Liver (tissue), 9 donors: Measurements from ENCODE around the gene ZNF555. TPM values are rescaled to one million over a fixed set of nuclear protein-coding genes. Genes with fewer than 3 reads are reported as not detected.
"Not testable (repeated sequence)": the region's sequence is repeated elsewhere in the genome, so short reads cannot be mapped to it uniquely, and the experiment has no call there.

Experiments used
- DNase-seq: peaks from one replicate; pipeline ENCODE4 v3.0.0-alpha.2; 2017; ENCODE audit warnings: low spot score
- H3K27ac ChIP-seq, 2 donors: one replicate each; pipeline ENCODE4 v1.7.0; 2013; ENCODE audit warnings: inconsistent platforms in 2 of 2, low read length in 2 of 2, control low read depth in 1 of 2, low read depth in 1 of 2, mild to moderate bottlenecking in 1 of 2
- H3K27me3 ChIP-seq, 4 donors: one replicate each; pipeline versions ENCODE4 v1.6.1 to v1.7.0; 2013; ENCODE audit warnings: low read length in 3 of 4, inconsistent platforms in 1 of 4, mild to moderate bottlenecking in 1 of 4, moderate library complexity in 1 of 4; ENCODE audit not compliant: control insufficient read depth in 4 of 4, insufficient read depth in 4 of 4
- H3K36me3 ChIP-seq, 4 donors: one replicate each; pipeline versions ENCODE4 v1.6.1 to v1.7.0; 2013; ENCODE audit warnings: low read length in 3 of 4, mild to moderate bottlenecking in 3 of 4, low read depth in 1 of 4, moderate library complexity in 1 of 4; ENCODE audit not compliant: control insufficient read depth in 4 of 4, insufficient read depth in 3 of 4
- H3K4me1 ChIP-seq, 4 donors: one replicate each; pipeline versions ENCODE4 v1.6.1 to v1.7.0; 2013; ENCODE audit warnings: low read length in 3 of 4, mild to moderate bottlenecking in 3 of 4, moderate library complexity in 1 of 4; ENCODE audit not compliant: control insufficient read depth in 4 of 4, insufficient read depth in 4 of 4
- H3K4me3 ChIP-seq, 3 donors: one replicate each; pipeline versions ENCODE4 v1.6.1 to v1.7.0; 2013; ENCODE audit warnings: low read length in 3 of 3, control low read depth in 1 of 3, low read depth in 1 of 3, mild to moderate bottlenecking in 1 of 3
- H3K9ac ChIP-seq, 2 donors: one replicate each; pipeline ENCODE4 v1.7.0; 2013; ENCODE audit warnings: low read length in 2 of 2, mild to moderate bottlenecking in 2 of 2, moderate library complexity in 2 of 2, control low read depth in 1 of 2, low read depth in 1 of 2
- H3K9me3 ChIP-seq, 4 donors: one replicate each; pipeline versions ENCODE4 v1.6.1 to v1.7.0; 2013; ENCODE audit warnings: low read length in 3 of 4; ENCODE audit not compliant: control insufficient read depth in 4 of 4
- ATF3 ChIP-seq: IDR thresholded peaks from 2 replicates; pipeline ENCODE4 v1.6.1; 2016; ENCODE audit warnings: antibody characterized with exemption
- CTCF ChIP-seq: fragments of 150-350 bp; IDR thresholded peaks from 2 replicates; pipeline ENCODE4 v1.5.1; 2017; ENCODE audit warnings: improper control_type of control experiment, low read depth, low read length; ENCODE audit not compliant: missing input control
- EGR1 ChIP-seq, 2 donors: IDR thresholded peaks; 2 replicates each; pipeline ENCODE4 v1.6.1; 2016 to 2018; ENCODE audit warnings: antibody characterized with exemption in 2 of 2, low read depth in 2 of 2
- FOXA2 ChIP-seq: IDR thresholded peaks from 2 replicates; pipeline ENCODE4 v1.6.1; 2016; ENCODE audit warnings: antibody characterized with exemption
- HNF4G ChIP-seq: IDR thresholded peaks from 2 replicates; pipeline ENCODE4 v1.6.1; 2016; ENCODE audit warnings: antibody characterized with exemption
- NR2F2 ChIP-seq: IDR thresholded peaks from 2 replicates; pipeline ENCODE4 v1.6.1; 2016; ENCODE audit warnings: antibody characterized with exemption
- RAD21 ChIP-seq, 2 donors: IDR thresholded peaks; 2 replicates each; pipeline ENCODE4 v1.6.1; 2016; ENCODE audit warnings: antibody characterized with exemption in 2 of 2, mild to moderate bottlenecking in 2 of 2
- REST ChIP-seq: IDR thresholded peaks from 2 replicates; pipeline ENCODE4 v1.6.1; 2016; ENCODE audit warnings: antibody characterized with exemption, mild to moderate bottlenecking
- RXRA ChIP-seq, 2 donors: IDR thresholded peaks; 2 replicates each; pipeline ENCODE4 v1.6.1; 2017 to 2018; ENCODE audit warnings: antibody characterized with exemption in 2 of 2, mild to moderate bottlenecking in 1 of 2
- SP1 ChIP-seq: IDR thresholded peaks from 2 replicates; pipeline ENCODE4 v1.6.1; 2018; ENCODE audit warnings: antibody characterized with exemption, mild to moderate bottlenecking
- ZBTB33 ChIP-seq: IDR thresholded peaks from 2 replicates; pipeline ENCODE4 v1.6.1; 2016; ENCODE audit warnings: antibody characterized with exemption
- WGBS: extraction: QIAGEN DNeasy Blood & Tissue Kit; methylation state at CpG from one replicate; pipeline ENCODE4 v1.1.7; 2013; 5-methylcytosine and 5-hydroxymethylcytosine counted together
- polyA plus RNA-seq, 2 donors: library from polyadenylated mRNA; stranded (reverse) in 1 of 2; unstranded in 1 of 2; fragments of 200-250 nt in 1 of 2; fragments of >200 nt in 1 of 2; fragmentation: Nextera tagmentation in 1 of 2; extraction: Ambion mirVana in 1 of 2; gene quantifications; one replicate each; pipeline versions ENCODE4 v1.2.1 to v1.2.3, GENCODE V29; 2013 to 2015
- total RNA-seq, 2 donors: library from RNA; depleted of rRNA; stranded (reverse); fragments of >200 nt; gene quantifications; one replicate each; pipeline ENCODE4 v1.2.3, GENCODE V29; 2014
- donor health status: healthy.
- donor health status: healthy.
- donor health status: healthy.
- donor health status: healthy.
- donor health status: healthy.

The ZNF555 gene
- total and polyA plus RNA-seq, 4 donors, result 1.3 to 2.8 (median 2.2) TPM

- no peaks in the 10 kb centered on the region for H3K27me3 ChIP-seq
- H3K4me3 ChIP-seq, result no peak overlapping the region
- no peak overlapping the region for H3K9ac ChIP-seq
- no peaks in the 10 kb centered on the region for H3K9me3 ChIP-seq
- TF ChIP-seq ZBTB33 (no peak), CTCF (peak; percentile 71), SP1 (no peak), HNF4G (no peak), NR2F2 (no peak), EGR1 (IDR thresholded peaks at IDR 0.05; ENCODE audit: low read depth in 2 of 2) (no peak), RXRA (IDR thresholded peaks at IDR 0.05) (peak in 1 of 2 donors; percentile 9), FOXA2 (no peak), RAD21 (IDR thresholded peaks at IDR 0.05) (peak; percentile 80 to 86), REST (no peak)
- no peak overlapping the region for H3K27ac ChIP-seq
- 30% methylated on average over 9 of the region's 9 CpGs for WGBS
- DNase-seq, result no peak
- H3K36me3 ChIP-seq, result no peaks in the 10 kb centered on the region
- no peaks in the 10 kb centered on the region for H3K4me1 ChIP-seq
These were observed 46.2 kb downstream of the ZNF555 start for GRCh38 chr19:2887391-2887914.

GRCh38 chr19:2888731-2889224 is 47.5 kb downstream of the ZNF555 start:
- no peak overlapping the region for H3K9ac ChIP-seq
- DNase-seq, result no peak

GRCh38 chr19:2890531-2890930 is 49.3 kb downstream of the ZNF555 start:
- not testable (repeated sequence) for H3K27me3 ChIP-seq, H3K4me3 ChIP-seq, H3K9me3 ChIP-seq, H3K4me1 ChIP-seq, H3K9ac ChIP-seq, H3K36me3 ChIP-seq, H3K27ac ChIP-seq, DNase-seq
- WGBS, result 84% methylated on average over 8 of the region's 8 CpGs

More at GRCh38 chr19:2888731-2889224, 47.5 kb downstream of the ZNF555 start:
- Histone ChIP-seq H3K27ac (no peak overlapping the region), H3K4me3 (no peak overlapping the region), H3K9me3 (no peaks in the 10 kb centered on the region), H3K27me3 (no peaks in the 10 kb centered on the region), H3K4me1 (no peaks in the 10 kb centered on the region), H3K36me3 (no peaks in the 10 kb centered on the region)
- peak; percentile 1 for TF ChIP-seq CTCF
- no peak for TF ChIP-seq ATF3
- 60% methylated on average over 37 of the region's 37 CpGs for WGBS
